HG03520 (cell line): ENCODE data around the gene LHX4.

ENCODE experiments used
- ATAC-seq: cut with Tn5 transposase; IDR thresholded peaks from one replicate; pipeline ENCODE4 v1.9.1; 2021; ENCODE audit warnings: mild to moderate bottlenecking, moderate library complexity; ENCODE audit not compliant: unreplicated experiment

LHX4 gene

GRCh38 chr1:180224902-180225301 is 5.2 kb upstream of the LHX4 start:
- ATAC-seq, result no peak

- ATAC-seq, result no peak
Observed at GRCh38 chr1:180225403-180225802, 4.7 kb upstream of the LHX4 start.

GRCh38 chr1:180227861-180228647 is 2.0 kb upstream of the LHX4 start:
- ATAC-seq, result no peak

GRCh38 chr1:180228648-180229482 is 1.2 kb upstream of the LHX4 start:
- ATAC-seq, result no peak

GRCh38 chr1:180230416-180230790 is 339 bp downstream of the LHX4 start:
- ATAC-seq, result no peak

GRCh38 chr1:180230791-180231505 is 884 bp downstream of the LHX4 start:
- ATAC-seq, result no peak

- no peak for ATAC-seq
Observed at GRCh38 chr1:180231506-180231921, 1.4 kb downstream of the LHX4 start.

- no peak for ATAC-seq
Observed at GRCh38 chr1:180231936-180232335, 1.9 kb downstream of the LHX4 start.

GRCh38 chr1:180232521-180233043 is 2.5 kb downstream of the LHX4 start:
- ATAC-seq, result no peak

GRCh38 chr1:180233191-180234011 is 3.3 kb downstream of the LHX4 start:
- ATAC-seq, result no peak

GRCh38 chr1:180234369-180235076 is 4.5 kb downstream of the LHX4 start:
- ATAC-seq, result no peak

- no peak for ATAC-seq
Observed at GRCh38 chr1:180235077-180235501, 5.0 kb downstream of the LHX4 start.

GRCh38 chr1:180235502-180236239 is 5.6 kb downstream of the LHX4 start:
- no peak for ATAC-seq

- no peak for ATAC-seq
Observed at GRCh38 chr1:180236698-180237509, 6.8 kb downstream of the LHX4 start.

- ATAC-seq, result no peak
Observed at GRCh38 chr1:180237869-180238476, 7.9 kb downstream of the LHX4 start.

GRCh38 chr1:180238675-180239074 is 8.6 kb downstream of the LHX4 start:
- ATAC-seq, result no peak

GRCh38 chr1:180239145-180240096 is 9.4 kb downstream of the LHX4 start:
- ATAC-seq, result no peak
